Measurements from ENCODE around the gene TTLL12. TPM values are rescaled to one million over a fixed set of nuclear protein-coding genes. Genes with fewer than 3 reads are reported as not detected.

TTLL12 gene
- total RNA-seq, 2 donors from 2014 or later, result 21.0 to 25.1 TPM

GRCh38 chr22:43170131-43170480 lies 16.8 kb downstream of the TTLL12 start:
- intact Hi-C loops (cut with DNase I), result no loop called here

DNA sequence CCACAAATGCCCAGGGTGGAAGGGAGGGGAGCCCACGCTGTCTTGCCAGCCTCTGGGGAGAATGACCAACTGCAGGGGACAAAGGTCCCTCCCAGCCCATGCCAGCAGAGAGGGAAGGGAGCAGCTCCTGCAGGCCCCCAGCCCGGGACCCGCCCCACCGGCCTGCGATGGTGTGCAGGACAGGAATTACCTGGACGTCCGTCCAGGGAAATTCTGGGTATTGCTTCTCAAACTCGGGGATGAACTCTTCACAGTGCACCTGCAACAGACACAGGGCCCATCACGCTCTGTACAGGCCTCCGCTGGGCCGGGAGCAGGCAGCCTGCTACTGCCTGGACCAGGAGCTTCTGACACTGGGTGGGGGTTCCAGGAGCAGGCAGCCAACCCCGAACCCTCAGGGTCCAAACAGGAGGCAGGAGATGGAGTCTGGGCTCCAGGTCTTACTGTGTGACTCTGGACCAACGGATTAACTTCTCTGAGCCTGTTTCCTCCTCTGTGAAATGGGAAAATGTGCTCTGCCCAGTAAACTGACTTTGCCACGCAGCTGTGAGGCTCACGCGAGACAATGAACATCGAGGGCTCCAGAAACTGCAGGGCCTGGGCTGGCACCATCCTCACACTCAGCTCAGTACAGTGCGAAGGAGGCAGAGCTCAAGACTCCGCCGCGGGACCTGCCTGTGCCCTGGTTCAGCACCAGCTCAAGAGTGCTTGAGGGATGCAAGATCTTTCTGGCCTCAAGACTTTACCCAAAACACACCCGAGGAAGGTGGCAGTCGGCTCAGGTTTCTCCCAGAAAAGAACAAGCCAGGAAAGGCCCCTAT lies 17.4 kb downstream of the TTLL12 start:
- intact Hi-C loops (cut with DNase I), result no loop called here
- Histone ChIP-seq H3K27me3 (no peaks in the 10 kb centered on the region), H3K36me3 (replicated peaks in 1 of 2; ENCODE audit: insufficient read depth in 1 of 2, low read depth in 2 of 2) (peaks cover 9 to 16% of the 10 kb centered on the region in 2 donors), H3K9me3 (no peaks in the 10 kb centered on the region), H3K27ac (no peak overlapping the region), H3K4me3 (no peak overlapping the region), H3K4me1 (no peaks in the 10 kb centered on the region)
- no peak for DNase-seq
- TF ChIP-seq CTCF (IDR thresholded peaks at IDR 0.05), result no peak
- ATAC-seq, result no peak
- WGBS, 2 donors, result 87 to 89% methylated on average over 12 to 23 of the region's 23 CpGs

More at GRCh38 chr22:43170131-43170480, 16.8 kb downstream of the TTLL12 start:
- TF ChIP-seq POLR2A (IDR thresholded peaks at IDR 0.05) (no peak), CTCF (IDR thresholded peaks at IDR 0.05) (no peak)
- H3K27ac ChIP-seq, result no peak overlapping the region
- no peaks in the 10 kb centered on the region for H3K27me3 ChIP-seq
- no peak for ATAC-seq
- DNase-seq, result no peak
- no peaks in the 10 kb centered on the region for H3K9me3 ChIP-seq
- peaks cover 9 to 17% of the 10 kb centered on the region in 2 donors for H3K36me3 ChIP-seq (replicated peaks in 1 of 2; ENCODE audit: insufficient read depth in 1 of 2, low read depth in 2 of 2)
- H3K4me3 ChIP-seq, result no peak overlapping the region
- no peaks in the 10 kb centered on the region for H3K4me1 ChIP-seq
- WGBS, 2 donors, result 90 to 96% methylated on average over 5 to 9 of the region's 9 CpGs

- H3K9me3 ChIP-seq, result no peaks in the 10 kb centered on the region
- peaks cover 9 to 11% of the 10 kb centered on the region in 2 donors for H3K36me3 ChIP-seq (replicated peaks in 1 of 2; ENCODE audit: insufficient read depth in 1 of 2, low read depth in 2 of 2)
- no peaks in the 10 kb centered on the region for H3K27me3 ChIP-seq
- no peak overlapping the region for H3K4me3 ChIP-seq
- WGBS, 2 donors, result 83 to 93% methylated on average over 23 to 25 of the region's 25 CpGs
- intact Hi-C loops (cut with DNase I), result no loop called here
- DNase-seq, result no peak
- no peak overlapping the region for H3K27ac ChIP-seq
- no peaks in the 10 kb centered on the region for H3K4me1 ChIP-seq
- TF ChIP-seq POLR2A (IDR thresholded peaks at IDR 0.05) (no peak), CTCF (IDR thresholded peaks at IDR 0.05) (no peak)
- no peak for ATAC-seq
Observed at GRCh38 chr22:43168471-43169309, 18.2 kb downstream of the TTLL12 start.

DNA sequence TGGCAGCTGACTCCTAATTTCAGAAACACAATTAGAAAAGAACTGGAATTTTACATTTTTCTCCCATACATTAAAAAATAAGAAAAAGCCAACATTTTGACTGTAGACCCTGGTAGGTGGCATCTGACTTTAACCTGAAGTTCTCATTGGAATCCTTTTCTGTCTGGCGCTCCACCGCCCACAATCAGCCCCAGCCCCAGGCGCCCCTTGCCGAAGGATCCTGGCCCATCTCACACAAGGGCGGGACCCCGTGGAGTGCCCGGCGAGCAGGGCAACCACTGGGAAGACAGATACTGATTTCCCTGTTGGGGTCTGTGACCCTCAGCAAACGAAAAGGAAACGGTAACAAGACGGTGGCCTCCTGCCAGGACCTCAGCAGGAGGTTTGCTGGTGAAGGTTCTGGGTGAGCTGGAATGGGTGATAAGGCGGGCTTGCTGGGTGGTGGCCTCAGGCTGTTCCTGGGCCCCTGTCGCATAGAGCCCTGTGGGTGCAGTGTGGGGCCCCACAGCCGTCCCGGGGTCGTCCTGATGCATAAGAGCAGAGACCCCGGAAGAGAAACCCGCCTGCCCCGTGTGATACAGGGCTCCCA lies 19.8 kb downstream of the TTLL12 start:
- H3K9me3 ChIP-seq, result no peaks in the 10 kb centered on the region
- intact Hi-C loops (cut with DNase I), result no loop called here
- TF ChIP-seq CTCF (IDR thresholded peaks at IDR 0.05) (no peak), POLR2A (IDR thresholded peaks at IDR 0.05) (no peak)
- DNase-seq (no peak), ATAC-seq (no peak)
- H3K27ac ChIP-seq, result no peak overlapping the region
- H3K4me1 ChIP-seq, result no peaks in the 10 kb centered on the region
- H3K4me3 ChIP-seq, result no peak overlapping the region
- WGBS, 2 donors, result 92 to 93% methylated on average over 11 to 19 of the region's 19 CpGs
- peaks cover 7 to 9% of the 10 kb centered on the region in 2 donors for H3K36me3 ChIP-seq (replicated peaks in 1 of 2; ENCODE audit: insufficient read depth in 1 of 2, low read depth in 2 of 2)
- no peaks in the 10 kb centered on the region for H3K27me3 ChIP-seq
